Vagina (tissue), 2 donors: Measurements from ENCODE around the gene GBP7.

Experiments
- POLR2A ChIP-seq, 2 donors: fragments of 450-650 bp; IDR thresholded peaks; one replicate each; pipeline ENCODE4 v1.6.1; 2017; ENCODE audit warnings: antibody characterized with exemption in 2 of 2, mild to moderate bottlenecking in 2 of 2, moderate library complexity in 2 of 2
- TF ChIP-seq, protein P1 (sequence below), 3 experiments: fragments of 450-650 bp in 2 of 3; fragments of 200-600 bp in 1 of 3; sonication (generic) in 1 of 3; IDR thresholded peaks; one replicate each; pipeline ENCODE4 v1.5.1; 2017 to 2019; ENCODE audit warnings: antibody characterized with exemption in 3 of 3, mild to moderate bottlenecking in 2 of 3, moderate library complexity in 2 of 3

GRCh38 chr1:89213347-89213746 lies 37.5 kb upstream of the GBP7 start:
- TF ChIP-seq, protein P1, sequence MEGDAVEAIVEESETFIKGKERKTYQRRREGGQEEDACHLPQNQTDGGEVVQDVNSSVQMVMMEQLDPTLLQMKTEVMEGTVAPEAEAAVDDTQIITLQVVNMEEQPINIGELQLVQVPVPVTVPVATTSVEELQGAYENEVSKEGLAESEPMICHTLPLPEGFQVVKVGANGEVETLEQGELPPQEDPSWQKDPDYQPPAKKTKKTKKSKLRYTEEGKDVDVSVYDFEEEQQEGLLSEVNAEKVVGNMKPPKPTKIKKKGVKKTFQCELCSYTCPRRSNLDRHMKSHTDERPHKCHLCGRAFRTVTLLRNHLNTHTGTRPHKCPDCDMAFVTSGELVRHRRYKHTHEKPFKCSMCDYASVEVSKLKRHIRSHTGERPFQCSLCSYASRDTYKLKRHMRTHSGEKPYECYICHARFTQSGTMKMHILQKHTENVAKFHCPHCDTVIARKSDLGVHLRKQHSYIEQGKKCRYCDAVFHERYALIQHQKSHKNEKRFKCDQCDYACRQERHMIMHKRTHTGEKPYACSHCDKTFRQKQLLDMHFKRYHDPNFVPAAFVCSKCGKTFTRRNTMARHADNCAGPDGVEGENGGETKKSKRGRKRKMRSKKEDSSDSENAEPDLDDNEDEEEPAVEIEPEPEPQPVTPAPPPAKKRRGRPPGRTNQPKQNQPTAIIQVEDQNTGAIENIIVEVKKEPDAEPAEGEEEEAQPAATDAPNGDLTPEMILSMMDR (IDR thresholded peaks at IDR 0.05) = no peak
- TF ChIP-seq POLR2A (IDR thresholded peaks at IDR 0.05) = no peak
